Gastroesophageal sphincter (tissue), 3 donors: Measurements from ENCODE around the gene TIMM23.

ENCODE experiments used
- CTCF ChIP-seq, 4 experiments: fragments of 200-600 bp in 2 of 4; fragments of 450-650 bp in 2 of 4; sonication (generic) in 1 of 4; IDR thresholded peaks; one replicate each; pipeline ENCODE4 v1.5.1; 2017 to 2019; ENCODE audit warnings: antibody characterized with exemption in 4 of 4, mild to moderate bottlenecking in 2 of 4, moderate library complexity in 2 of 4
- POLR2A ChIP-seq, 2 donors: fragments of 450-650 bp; IDR thresholded peaks; one replicate each; pipeline ENCODE4 v1.6.1; 2017; ENCODE audit warnings: antibody characterized with exemption in 2 of 2, mild to moderate bottlenecking in 2 of 2, moderate library complexity in 1 of 2
- POLR2AphosphoS5 ChIP-seq: sonication (generic); formaldehyde crosslinking; IDR thresholded peaks from one replicate; pipeline ENCODE4 v1.6.1; 2017; ENCODE audit warnings: antibody characterized with exemption

GRCh38 chr10:45997557-45997956, 25.3 kb downstream of the TIMM23 start:
- TF ChIP-seq CTCF (IDR thresholded peaks at IDR 0.05) (no peak), POLR2A (IDR thresholded peaks at IDR 0.05) (no peak), POLR2AphosphoS5 (no peak)
